Astrocyte (in vitro differentiated cells and primary cell): ENCODE measurements around the gene JOSD2. TPM values are rescaled to one million over a fixed set of nuclear protein-coding genes. Genes with fewer than 3 reads are reported as not detected.

Experiments
- DNase-seq: peaks from one replicate; pipeline ENCODE4 v3.0.0-alpha.2; 2010; ENCODE audit warnings: low read depth
- FAIRE-seq: peaks from 2 replicates; lab custom pipeline; 2011; peaks lifted over from hg19 to GRCh38; lab: Jason Lieb, UNC
- H2AFZ ChIP-seq: 2 replicates; pipeline ENCODE4 v1.6.0; 2012; ENCODE audit warnings: low read depth, low read length, inconsistent platforms
- H3K27ac ChIP-seq: 2 replicates; pipeline ENCODE4 v1.5.1; 2011; ENCODE audit warnings: low read depth, low read length, inconsistent platforms
- H3K27me3 ChIP-seq: 2 replicates; pipeline ENCODE4 v1.6.0; 2011; ENCODE audit warnings: low read length, inconsistent platforms; ENCODE audit not compliant: insufficient read depth
- H3K36me3 ChIP-seq: 2 replicates; pipeline ENCODE4 v1.5.1; 2011; ENCODE audit warnings: low read length, inconsistent platforms; ENCODE audit not compliant: insufficient read depth
- H3K4me1 ChIP-seq: 2 replicates; pipeline ENCODE4 v1.5.1; 2011; ENCODE audit warnings: low read length, inconsistent platforms; ENCODE audit not compliant: insufficient read depth
- H3K4me2 ChIP-seq: 2 replicates; pipeline ENCODE4 v1.6.0; 2012; ENCODE audit warnings: low read length, inconsistent platforms
- H3K4me3 ChIP-seq: 2 replicates; pipeline ENCODE4 v1.5.1; 2011; ENCODE audit warnings: low read depth, mild to moderate bottlenecking, low read length, inconsistent platforms; ENCODE audit not compliant: insufficient read depth
- H3K79me2 ChIP-seq: 2 replicates; pipeline ENCODE4 v1.6.0; 2012; ENCODE audit warnings: mild to moderate bottlenecking, low read length, inconsistent platforms; ENCODE audit not compliant: insufficient read depth
- H3K9ac ChIP-seq: 2 replicates; pipeline ENCODE4 v1.6.0; 2012; ENCODE audit warnings: mild to moderate bottlenecking, low read length, inconsistent platforms
- H3K9me3 ChIP-seq: 2 replicates; pipeline ENCODE4 v1.5.1; 2012; ENCODE audit warnings: low read depth, mild to moderate bottlenecking, low read length, inconsistent platforms; ENCODE audit not compliant: insufficient read depth
- H4K20me1 ChIP-seq: 2 replicates; pipeline ENCODE4 v1.6.0; 2012; ENCODE audit warnings: low read length, inconsistent platforms; ENCODE audit not compliant: insufficient read depth
- H3K27ac Mint-ChIP-seq: one replicate; pipeline ENCODE4 v1.8.0; 2021; ENCODE audit warnings: mild to moderate bottlenecking, mixed read lengths; ENCODE audit not compliant: unreplicated experiment
- H3K27me3 Mint-ChIP-seq: one replicate; pipeline ENCODE4 v1.8.0; 2021; ENCODE audit warnings: low read depth, mixed read lengths; ENCODE audit not compliant: unreplicated experiment
- H3K36me3 Mint-ChIP-seq: one replicate; pipeline ENCODE4 v1.8.0; 2021; ENCODE audit warnings: low read depth, mixed read lengths; ENCODE audit not compliant: unreplicated experiment
- H3K4me1 Mint-ChIP-seq: one replicate; pipeline ENCODE4 v1.8.0; 2021; ENCODE audit warnings: low read depth, mixed read lengths; ENCODE audit not compliant: unreplicated experiment
- H3K4me3 Mint-ChIP-seq: one replicate; pipeline ENCODE4 v1.8.0; 2021; ENCODE audit warnings: mild to moderate bottlenecking, moderate library complexity, mixed read lengths; ENCODE audit not compliant: unreplicated experiment
- H3K9me3 Mint-ChIP-seq: one replicate; pipeline ENCODE4 v1.8.0; 2021; ENCODE audit warnings: mild to moderate bottlenecking, mixed read lengths; ENCODE audit not compliant: unreplicated experiment
- EZH2 ChIP-seq: IDR thresholded peaks from 2 replicates; pipeline ENCODE4 v1.6.1; 2012; ENCODE audit warnings: mild to moderate bottlenecking, low read length, inconsistent platforms; ENCODE audit not compliant: insufficient read depth
- total RNA-seq: library from RNA; stranded (reverse); gene quantifications from 2 replicates; pipeline ENCODE4 v1.2.1, GENCODE V29; 2021
- TF ChIP-seq, protein P1 (sequence below): IDR thresholded peaks from 2 replicates; pipeline ENCODE4 v1.5.1; 2011; ENCODE audit warnings: low read depth, mild to moderate bottlenecking, inconsistent platforms, low read length, moderate library complexity; ENCODE audit not compliant: insufficient read depth

The JOSD2 gene
- total RNA-seq, 1 donor from 2014 or later: not detected

- Histone ChIP-seq H3K9me3 (no peaks in the 10 kb centered on the region), H3K27ac (no peak overlapping the region), H4K20me1 (peaks cover 16% of the 10 kb centered on the region), H3K9ac (no peak overlapping the region), H3K4me2 (no peak overlapping the region), H3K4me1 (peaks cover 2% of the 10 kb centered on the region), H3K79me2 (peaks cover 22% of the 10 kb centered on the region), H3K4me3 (no peak overlapping the region), H3K27me3 (no peaks in the 10 kb centered on the region), H3K36me3 (peaks cover 4% of the 10 kb centered on the region), H2AFZ (no peak overlapping the region)
- no peaks in the 10 kb centered on the region for H3K4me1 Mint-ChIP-seq
- no peak overlapping the region for H3K4me3 Mint-ChIP-seq
- H3K36me3 Mint-ChIP-seq: no peaks in the 10 kb centered on the region
- TF ChIP-seq, protein P1, sequence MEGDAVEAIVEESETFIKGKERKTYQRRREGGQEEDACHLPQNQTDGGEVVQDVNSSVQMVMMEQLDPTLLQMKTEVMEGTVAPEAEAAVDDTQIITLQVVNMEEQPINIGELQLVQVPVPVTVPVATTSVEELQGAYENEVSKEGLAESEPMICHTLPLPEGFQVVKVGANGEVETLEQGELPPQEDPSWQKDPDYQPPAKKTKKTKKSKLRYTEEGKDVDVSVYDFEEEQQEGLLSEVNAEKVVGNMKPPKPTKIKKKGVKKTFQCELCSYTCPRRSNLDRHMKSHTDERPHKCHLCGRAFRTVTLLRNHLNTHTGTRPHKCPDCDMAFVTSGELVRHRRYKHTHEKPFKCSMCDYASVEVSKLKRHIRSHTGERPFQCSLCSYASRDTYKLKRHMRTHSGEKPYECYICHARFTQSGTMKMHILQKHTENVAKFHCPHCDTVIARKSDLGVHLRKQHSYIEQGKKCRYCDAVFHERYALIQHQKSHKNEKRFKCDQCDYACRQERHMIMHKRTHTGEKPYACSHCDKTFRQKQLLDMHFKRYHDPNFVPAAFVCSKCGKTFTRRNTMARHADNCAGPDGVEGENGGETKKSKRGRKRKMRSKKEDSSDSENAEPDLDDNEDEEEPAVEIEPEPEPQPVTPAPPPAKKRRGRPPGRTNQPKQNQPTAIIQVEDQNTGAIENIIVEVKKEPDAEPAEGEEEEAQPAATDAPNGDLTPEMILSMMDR: no peak
- TF ChIP-seq EZH2: no peak
- DNase-seq (no peak), FAIRE-seq (no peak)
- peaks cover 27% of the 10 kb centered on the region for H3K9me3 Mint-ChIP-seq
- H3K27me3 Mint-ChIP-seq: no peaks in the 10 kb centered on the region
- no peak overlapping the region for H3K27ac Mint-ChIP-seq
Observed at GRCh38 chr19:50482271-50482855, 28.6 kb downstream of the JOSD2 start.

DNA sequence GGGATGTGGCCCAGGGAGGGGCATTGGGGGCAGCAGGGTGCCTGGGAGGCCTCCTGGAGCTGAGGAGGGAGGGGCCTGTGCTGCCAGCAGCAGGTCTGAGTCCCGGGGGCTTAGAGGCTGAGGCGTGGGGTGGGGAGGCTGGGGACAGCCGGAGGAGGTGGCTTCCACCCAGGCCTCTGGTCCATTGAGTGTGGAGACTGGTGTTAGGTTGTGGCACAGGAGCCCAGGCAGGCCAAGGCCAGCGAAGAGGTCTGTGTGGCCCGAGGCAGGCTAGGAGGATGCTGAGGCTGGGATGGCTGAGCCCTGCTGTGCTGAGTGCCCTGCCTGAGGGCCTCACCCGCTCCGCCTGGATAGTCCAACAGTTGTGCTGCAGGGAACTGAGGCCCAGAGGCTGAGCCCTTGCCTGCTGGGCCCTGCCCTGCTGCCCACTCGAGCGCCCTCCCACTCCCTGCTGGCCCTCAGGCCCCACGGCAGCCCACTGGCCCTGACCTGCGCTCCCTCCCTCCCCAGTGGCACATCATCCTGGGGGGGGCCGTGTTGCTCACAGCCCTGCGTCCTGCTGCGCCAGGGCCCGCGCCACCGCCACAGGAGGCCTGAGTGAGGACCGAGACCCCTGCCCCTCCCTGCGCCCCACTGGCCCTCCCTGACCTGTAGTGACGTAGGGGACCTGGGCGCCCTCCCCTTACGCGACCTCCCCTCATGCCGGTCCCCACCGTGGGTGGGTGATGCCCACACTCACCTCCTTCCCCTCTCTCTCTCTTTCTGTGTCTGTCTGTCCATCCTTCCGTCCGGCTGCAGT, 29.4 kb downstream of the JOSD2 start:
- FAIRE-seq: no peak
- H3K27ac ChIP-seq: no peak overlapping the region
- no peak for TF ChIP-seq EZH2
- TF ChIP-seq, protein P1: no peak

More for the DNA sequence above, 29.4 kb downstream of the JOSD2 start:
- Mint-ChIP-seq H3K27me3 (no peaks in the 10 kb centered on the region), H3K9me3 (peaks cover 27% of the 10 kb centered on the region), H3K4me1 (no peaks in the 10 kb centered on the region), H3K4me3 (no peak overlapping the region), H3K36me3 (no peaks in the 10 kb centered on the region), H3K27ac (no peak overlapping the region)
- no peak overlapping the region for H2AFZ ChIP-seq
- H3K36me3 ChIP-seq: peaks cover 4% of the 10 kb centered on the region
- no peaks in the 10 kb centered on the region for H3K27me3 ChIP-seq
- H3K4me2 ChIP-seq: no peak overlapping the region
- peaks cover 5% of the 10 kb centered on the region for H3K4me1 ChIP-seq
- DNase-seq: no peak
- H3K79me2 ChIP-seq: peaks cover 25% of the 10 kb centered on the region
- H4K20me1 ChIP-seq: peaks cover 20% of the 10 kb centered on the region
- H3K9ac ChIP-seq: no peak overlapping the region
- no peaks in the 10 kb centered on the region for H3K9me3 ChIP-seq
- H3K4me3 ChIP-seq: no peak overlapping the region
